Endodermal cell (in vitro differentiated cells): Measurements from ENCODE around the gene CGRRF1. TPM values are rescaled to one million over a fixed set of nuclear protein-coding genes. Genes with fewer than 3 reads are reported as not detected.

Source experiments
- DNase-seq: peaks from one replicate; pipeline ENCODE4 v3.0.0-alpha.2; 2017
- H3K27ac ChIP-seq: 2 replicates; pipeline ENCODE4 v1.5.1; 2013; ENCODE audit warnings: mild to moderate bottlenecking, low read depth, low read length, moderate library complexity
- H3K27me3 ChIP-seq: 2 replicates; pipeline ENCODE4 v1.6.1; 2013; ENCODE audit warnings: mild to moderate bottlenecking, low read length, moderate library complexity; ENCODE audit not compliant: insufficient read depth, control insufficient read depth, poor library complexity, severe bottlenecking
- H3K36me3 ChIP-seq: 2 replicates; pipeline ENCODE4 v1.7.0; 2013; ENCODE audit warnings: mild to moderate bottlenecking, low read length, moderate library complexity; ENCODE audit not compliant: control insufficient read depth, insufficient read depth
- H3K4me1 ChIP-seq: one replicate; pipeline ENCODE4 v1.7.0; 2013; ENCODE audit warnings: low read length; ENCODE audit not compliant: control insufficient read depth, insufficient read depth
- H3K4me3 ChIP-seq: 2 replicates; pipeline ENCODE4 v1.5.1; 2013; ENCODE audit warnings: mild to moderate bottlenecking, low read length, moderate library complexity
- H3K9ac ChIP-seq: 2 replicates; pipeline ENCODE4 v1.6.1; 2013; ENCODE audit warnings: mild to moderate bottlenecking, low read length, moderate library complexity; ENCODE audit not compliant: poor library complexity, severe bottlenecking; ENCODE audit errors: extremely low read depth
- H3K9me3 ChIP-seq: 2 replicates; pipeline ENCODE4 v1.6.1; 2013; ENCODE audit warnings: mild to moderate bottlenecking, low read length, moderate library complexity; ENCODE audit not compliant: control insufficient read depth
- H3K27ac Mint-ChIP-seq: 2 replicates; pipeline ENCODE4 v1.8.0; 2020; ENCODE audit warnings: mixed read lengths
- H3K27me3 Mint-ChIP-seq: 2 replicates; pipeline ENCODE4 v1.8.0; 2021; ENCODE audit warnings: mild to moderate bottlenecking, mixed read lengths; ENCODE audit not compliant: insufficient read depth
- H3K36me3 Mint-ChIP-seq: 2 replicates; pipeline ENCODE4 v1.8.0; 2020; ENCODE audit warnings: low read depth, mixed read lengths
- H3K4me1 Mint-ChIP-seq: 2 replicates; pipeline ENCODE4 v1.8.0; 2020; ENCODE audit warnings: mixed read lengths
- H3K4me3 Mint-ChIP-seq: 2 replicates; pipeline ENCODE4 v1.8.0; 2020; ENCODE audit warnings: mild to moderate bottlenecking, moderate library complexity, mixed read lengths
- H3K9me3 Mint-ChIP-seq: 2 replicates; pipeline ENCODE4 v1.8.0; 2020; ENCODE audit warnings: mild to moderate bottlenecking, mixed read lengths
- WGBS, 2 experiments: methylation state at CpG; one replicate each; pipeline versions ENCODE4 v1.1.5 to v1.1.7; 2013; ENCODE audit warnings: missing lambda C conversion rate in 2 of 2, mixed read lengths in 1 of 2; ENCODE audit not compliant: insufficient coverage in 1 of 2, insufficient read length in 1 of 2; 5-methylcytosine and 5-hydroxymethylcytosine counted together
- total RNA-seq, 2 donors: library from RNA; stranded (reverse); fragmentation: NEBNext Ultra II Directional in 1 of 2; extraction: Animal tissue kit (Norgen Biotek cat#: 25700) in 1 of 2; gene quantifications; 2 replicates in 1 of 2; 3 replicates in 1 of 2; pipeline ENCODE4 v1.2.1, GENCODE V29; 2021
- TF ChIP-seq, protein P1 (sequence below): fragments of 200-600 bp; sonication (generic); conservative IDR thresholded peaks from 2 replicates; pipeline ENCODE4 v1.5.0; 2021; ENCODE audit warnings: antibody characterized with exemption, mild to moderate bottlenecking

Gene CGRRF1
- total RNA-seq, 2 donors from 2014 or later = 17.8 to 19.3 TPM

DNA sequence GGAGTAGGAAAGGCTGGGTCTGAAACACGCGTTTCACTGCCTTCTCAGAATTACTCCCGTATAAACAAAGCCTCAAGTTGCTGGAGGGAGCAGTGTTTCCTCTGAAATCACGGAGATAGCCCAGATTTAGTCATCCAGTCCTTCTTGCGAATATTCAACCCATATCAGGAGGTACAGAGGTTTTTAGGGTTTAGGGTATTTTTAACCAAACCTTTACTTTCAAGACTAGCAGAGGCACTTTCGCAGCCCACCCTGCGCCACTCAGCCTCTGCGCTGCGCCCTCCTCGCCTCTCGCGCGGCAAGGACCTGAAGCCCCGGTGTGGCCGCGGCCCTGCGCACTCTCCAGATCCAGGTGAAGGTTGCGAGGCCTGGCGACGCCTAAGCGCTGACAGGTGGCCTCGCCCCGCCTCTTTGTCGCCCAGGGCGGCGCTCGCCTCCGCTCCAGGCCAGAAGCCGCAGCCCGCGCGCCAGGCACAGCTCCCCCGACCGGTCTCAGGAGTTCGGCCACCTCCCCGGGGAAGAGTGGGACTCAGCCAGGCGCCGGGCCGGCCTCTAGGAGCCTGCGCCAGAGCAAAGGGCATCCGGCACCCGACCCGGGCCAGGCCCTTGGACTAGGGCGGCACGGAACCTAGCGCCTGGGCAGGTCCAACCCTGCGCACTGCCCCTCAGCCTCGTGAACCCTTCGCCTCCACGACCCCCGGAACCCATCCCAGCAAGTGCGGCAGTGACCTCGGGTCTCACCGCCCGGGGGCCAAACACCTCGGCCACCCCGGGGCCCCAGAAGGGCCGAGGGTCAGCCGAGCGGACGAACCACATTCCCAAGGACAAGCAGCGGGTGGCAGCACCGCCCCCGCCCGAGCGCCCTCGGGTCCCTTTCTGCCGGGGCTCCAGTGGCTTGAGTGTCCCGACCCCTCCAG, 55.4 kb downstream of the CGRRF1 start:
- no peak overlapping the region for H3K27ac ChIP-seq

DNA sequence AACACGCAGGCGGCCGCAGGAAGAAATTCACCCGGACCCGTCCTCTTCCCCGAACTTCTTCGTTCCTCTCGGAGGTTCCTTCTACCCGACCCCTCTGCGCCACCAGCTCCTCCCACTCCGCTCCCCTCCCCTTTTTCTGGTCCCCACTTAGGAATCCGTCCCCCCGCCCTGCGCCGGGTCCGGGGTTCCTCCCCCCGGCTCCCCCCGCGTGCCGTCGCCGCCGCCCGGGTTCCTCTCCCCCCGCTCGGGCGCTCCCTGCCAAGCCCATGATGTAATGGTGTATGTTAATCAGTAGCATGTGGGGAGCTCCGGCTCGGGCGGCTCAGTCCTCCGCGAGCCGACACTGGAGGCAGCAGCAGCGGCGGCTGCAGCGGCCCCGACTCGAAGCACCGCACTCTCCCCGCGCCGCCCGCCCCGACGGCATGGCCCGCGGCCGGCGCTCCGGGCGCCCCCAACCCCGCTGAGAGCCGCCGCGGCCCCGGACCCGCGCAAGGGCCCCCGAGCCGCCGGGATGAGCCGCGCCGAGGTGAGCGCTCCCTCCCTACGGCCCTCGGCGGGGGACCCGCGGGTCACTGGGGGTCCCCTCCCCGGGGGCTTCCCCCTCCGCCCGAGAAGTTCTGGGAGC, 56.2 kb downstream of the CGRRF1 start:
- H3K27ac ChIP-seq = no peak overlapping the region
- WGBS, 2 experiments = 0% methylated on average over 72 of the region's 73 CpGs; no CpG with 5 or more reads in 1 of the 2 experiments

More for the DNA sequence above, 55.4 kb downstream of the CGRRF1 start:
- TF ChIP-seq, protein P1, sequence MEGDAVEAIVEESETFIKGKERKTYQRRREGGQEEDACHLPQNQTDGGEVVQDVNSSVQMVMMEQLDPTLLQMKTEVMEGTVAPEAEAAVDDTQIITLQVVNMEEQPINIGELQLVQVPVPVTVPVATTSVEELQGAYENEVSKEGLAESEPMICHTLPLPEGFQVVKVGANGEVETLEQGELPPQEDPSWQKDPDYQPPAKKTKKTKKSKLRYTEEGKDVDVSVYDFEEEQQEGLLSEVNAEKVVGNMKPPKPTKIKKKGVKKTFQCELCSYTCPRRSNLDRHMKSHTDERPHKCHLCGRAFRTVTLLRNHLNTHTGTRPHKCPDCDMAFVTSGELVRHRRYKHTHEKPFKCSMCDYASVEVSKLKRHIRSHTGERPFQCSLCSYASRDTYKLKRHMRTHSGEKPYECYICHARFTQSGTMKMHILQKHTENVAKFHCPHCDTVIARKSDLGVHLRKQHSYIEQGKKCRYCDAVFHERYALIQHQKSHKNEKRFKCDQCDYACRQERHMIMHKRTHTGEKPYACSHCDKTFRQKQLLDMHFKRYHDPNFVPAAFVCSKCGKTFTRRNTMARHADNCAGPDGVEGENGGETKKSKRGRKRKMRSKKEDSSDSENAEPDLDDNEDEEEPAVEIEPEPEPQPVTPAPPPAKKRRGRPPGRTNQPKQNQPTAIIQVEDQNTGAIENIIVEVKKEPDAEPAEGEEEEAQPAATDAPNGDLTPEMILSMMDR = peak; percentile 30
- WGBS, 2 experiments = 0 to 1% methylated on average over 35 to 69 of the region's 69 CpGs
- Histone ChIP-seq H3K36me3 (no peaks in the 10 kb centered on the region), H3K27me3 (peaks cover 59% of the 10 kb centered on the region), H3K9ac (peak overlapping the region; percentile 44), H3K4me1 (peaks cover 3% of the 10 kb centered on the region), H3K9me3 (no peaks in the 10 kb centered on the region), H3K4me3 (peak overlapping the region; percentile 73)
- Mint-ChIP-seq H3K27me3 (peaks cover 31% of the 10 kb centered on the region), H3K9me3 (no peaks in the 10 kb centered on the region), H3K4me1 (peaks cover 4% of the 10 kb centered on the region), H3K27ac (no peak overlapping the region), H3K36me3 (no peaks in the 10 kb centered on the region), H3K4me3 (peak overlapping the region; percentile 79)
- peak; percentile 95 for DNase-seq

More for the DNA sequence above, 56.2 kb downstream of the CGRRF1 start:
- TF ChIP-seq, protein P1 = no peak
- H3K9me3 ChIP-seq = no peaks in the 10 kb centered on the region
- peak; percentile 93 for DNase-seq
- H3K36me3 ChIP-seq = no peaks in the 10 kb centered on the region
- H3K4me3 Mint-ChIP-seq = peak overlapping the region; percentile 79
- H3K36me3 Mint-ChIP-seq = no peaks in the 10 kb centered on the region
- H3K9me3 Mint-ChIP-seq = no peaks in the 10 kb centered on the region
- H3K27me3 Mint-ChIP-seq = peaks cover 31% of the 10 kb centered on the region
- H3K4me1 Mint-ChIP-seq = peaks cover 4% of the 10 kb centered on the region
- H3K9ac ChIP-seq = peak overlapping the region; percentile 44
- peaks cover 3% of the 10 kb centered on the region for H3K4me1 ChIP-seq
- no peak overlapping the region for H3K27ac Mint-ChIP-seq
- H3K27me3 ChIP-seq = peaks cover 64% of the 10 kb centered on the region
- peak overlapping the region; percentile 81 for H3K4me3 ChIP-seq
